HepG2 (cell line): Measurements from ENCODE around the gene APBA1. TPM values are rescaled to one million over a fixed set of nuclear protein-coding genes. Genes with fewer than 3 reads are reported as not detected.

Source experiments
- ATAC-seq: fragments of 200-7000 bp; cut with Tn5 transposase; 3 replicates; pipeline ENCODE4 v1.9.1; 2020; ENCODE audit warnings: mild to moderate bottlenecking, moderate library complexity
- BruUV-seq: library from RNA; stranded (reverse); fragments of 400-500 nt; replicated peaks from 2 replicates; lab custom pipeline; 2021; lab: Mats Ljungman, UMichigan
- CTCF ChIA-PET: fragments of 300-600 bp; formaldehyde crosslinking; extraction: SDS; loops from one replicate; lab custom pipeline; 2021; ENCODE audit warnings: low total read pairs, inconsistent platforms, low intra/inter-chr PET ratio; lab: Yijun Ruan, JAX
- POLR2A ChIA-PET: fragments of 350-600 bp; sonication (Branson Sonifier 250); formaldehyde crosslinking; loops from one replicate; lab custom pipeline; 2020; ENCODE audit warnings: antibody characterized with exemption, inconsistent platforms; lab: Yijun Ruan, JAX
- DNase-seq: peaks from one replicate; pipeline ENCODE4 v3.0.0-alpha.2; 2015; ENCODE audit warnings: low spot score
- FAIRE-seq: peaks from 3 replicates; lab custom pipeline; 2011; peaks lifted over from hg19 to GRCh38; lab: Jason Lieb, UNC
- H2AFZ ChIP-seq: one replicate; pipeline ENCODE4 v1.6.1; 2011; ENCODE audit warnings: low read length, inconsistent platforms
- H3K27ac ChIP-seq: fragments of 300-600 bp; 3 replicates; pipeline ENCODE4 v1.8.0; 2011; ENCODE audit warnings: mixed run types, mild to moderate bottlenecking, mixed read lengths, low read length, inconsistent platforms; ENCODE audit not compliant: insufficient read depth; ENCODE audit errors: extremely low read length
- H3K27me3 ChIP-seq, 2 experiments: fragments of 200-600 bp in 1 of 2; 2 replicates in 1 of 2; 3 replicates in 1 of 2; pipeline versions ENCODE4 v1.6.0 to v1.8.0; 2011; ENCODE audit warnings: low read length in 2 of 2, mild to moderate bottlenecking in 2 of 2, moderate library complexity in 2 of 2, inconsistent platforms in 1 of 2; ENCODE audit not compliant: insufficient read depth in 2 of 2, control insufficient read depth in 1 of 2
- H3K36me3 ChIP-seq, 2 experiments: fragments of 200-600 bp in 1 of 2; replicated peaks in 1 of 2; 2 replicates in 1 of 2; 3 replicates in 1 of 2; pipeline versions ENCODE4 v1.5.1 to v1.8.0; 2011; ENCODE audit warnings: low read length in 2 of 2, inconsistent platforms in 1 of 2; ENCODE audit not compliant: insufficient read depth in 2 of 2, control insufficient read depth in 1 of 2
- H3K4me1 ChIP-seq: 2 replicates; pipeline ENCODE4 v1.5.1; 2012; ENCODE audit warnings: low read length, inconsistent platforms; ENCODE audit not compliant: insufficient read depth
- H3K4me2 ChIP-seq: 2 replicates; pipeline ENCODE4 v1.6.0; 2011; ENCODE audit warnings: low read depth, low read length, inconsistent platforms
- H3K4me3 ChIP-seq, 3 experiments: fragments of 200-600 bp in 1 of 3; sonication (generic), shearing (Covaris generic) in 1 of 3; replicated peaks in 1 of 3; 2 replicates each; pipeline ENCODE4 v1.5.1; 2011 to 2016; ENCODE audit warnings: low read length in 3 of 3, inconsistent platforms in 2 of 3, low read depth in 2 of 3, mild to moderate bottlenecking in 2 of 3, control low read depth in 1 of 3, mixed read lengths in 1 of 3; ENCODE audit not compliant: insufficient read depth in 1 of 3
- H3K79me2 ChIP-seq: one replicate; pipeline ENCODE4 v1.6.1; 2011; ENCODE audit warnings: low read length, inconsistent platforms; ENCODE audit not compliant: insufficient read depth
- H3K9ac ChIP-seq: 2 replicates; pipeline ENCODE4 v1.6.0; 2011; ENCODE audit warnings: mild to moderate bottlenecking, low read depth, low read length, inconsistent platforms; ENCODE audit not compliant: insufficient read depth
- H3K9me3 ChIP-seq: 2 replicates; pipeline ENCODE4 v1.5.1; 2012; ENCODE audit warnings: mild to moderate bottlenecking, low read length
- H4K20me1 ChIP-seq: 2 replicates; pipeline ENCODE4 v1.6.0; 2011; ENCODE audit warnings: inconsistent platforms, mild to moderate bottlenecking, low read length, moderate library complexity; ENCODE audit not compliant: insufficient read depth
- ZNF292 ChIP-seq: sonication (generic); formaldehyde crosslinking; IDR thresholded peaks from 2 replicates; pipeline ENCODE4 v1.8.1; 2022; ENCODE audit warnings: mild to moderate bottlenecking, low read depth, missing genetic modification reagents, borderline replicate concordance
- ZNF609 ChIP-seq: sonication (generic); formaldehyde crosslinking; IDR thresholded peaks from 2 replicates; pipeline ENCODE4 v1.4.0; 2020; ENCODE audit warnings: mild to moderate bottlenecking, missing genetic modification reagents, borderline replicate concordance
- WGBS: methylation state at CpG from one replicate; pipeline ENCODE4 v1.1.6; 2017; ENCODE audit warnings: low lambda C conversion rate; 5-methylcytosine and 5-hydroxymethylcytosine counted together
- in situ Hi-C: cut with HindIII; loops from 2 replicates; pipeline ENCODE4 v1.10.0; 2017; ENCODE audit warnings: low pct_unique_long_range_greater_than_20kb; ENCODE audit not compliant: extremely low pct_ligation_motif_present
- intact Hi-C: fragments of 100-400 bp; cut with micrococcal nuclease; formaldehyde crosslinking; loops from one replicate; pipeline ENCODE4 v1.10.0; 2022; ENCODE audit not compliant: unreplicated experiment
- polyA plus RNA-seq, 8 experiments: library from polyadenylated mRNA; depleted of rRNA in 3 of 8; stranded (reverse) in 7 of 8; unstranded in 1 of 8; fragments of >200 nt; fragmentation: Illumina TruSeq in 4 of 8; extraction: Trizol in 4 of 8; gene quantifications; 2 replicates each; pipeline versions ENCODE4 v1.2.1 to v1.2.3, GENCODE V29; 2011 to 2016; ENCODE audit warnings: low read depth in 4 of 8, missing spikeins in 1 of 8, mixed read lengths in 1 of 8; ENCODE audit not compliant: insufficient read depth in 1 of 8
- total RNA-seq, 5 experiments: library from RNA; depleted of rRNA; stranded (reverse); fragments of >200 nt; fragmentation: Illumina TruSeq; extraction: Trizol; gene quantifications; 2 replicates each; pipeline ENCODE4 v1.2.3, GENCODE V29; 2016; ENCODE audit warnings: low read depth in 1 of 5

Gene APBA1
- total and polyA plus RNA-seq, 2 of the 13 experiments (the other 11 are each of a cell fraction or from before 2014, with no cell fraction given), result 0.15 TPM; not detected in 1

DNA sequence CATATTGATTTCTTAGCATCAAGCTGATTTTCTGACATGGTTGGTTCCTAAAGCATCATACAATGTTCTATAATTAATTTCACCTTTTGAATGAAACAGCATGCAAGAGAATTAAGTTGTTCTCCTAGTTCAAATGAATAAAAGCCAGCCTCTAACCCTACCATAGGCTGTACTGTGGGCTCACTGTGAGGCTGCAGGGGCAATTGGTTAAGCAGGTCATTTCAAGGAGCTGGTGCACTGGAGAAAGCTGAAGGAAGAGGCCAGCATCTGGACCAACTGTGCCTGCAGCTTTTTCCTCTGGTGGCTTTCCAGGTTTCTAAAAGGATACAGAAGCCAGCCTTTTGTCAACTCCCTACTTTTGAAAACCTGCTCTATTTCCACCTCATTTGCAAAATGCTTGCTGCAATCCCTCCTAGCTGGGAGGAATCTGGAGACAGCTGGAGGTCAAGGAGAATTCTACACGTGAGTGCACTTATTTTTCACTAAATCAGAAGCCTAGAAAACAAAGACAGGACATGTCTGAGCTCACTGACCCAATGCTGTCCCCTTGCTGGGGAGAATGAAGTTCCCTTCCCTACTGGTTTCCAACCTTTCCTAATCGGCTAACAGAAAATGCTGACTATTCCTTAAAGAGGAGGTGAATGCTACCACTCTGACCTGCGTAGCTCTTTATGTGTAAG is 158.9 kb downstream of the APBA1 start (continued):
- TF ChIP-seq ZNF609 (CRISPR knock-in tag), result no peak
- TF ChIP-seq, all 625 proteins: peak for 2

- POLR2A ChIA-PET, result no interaction called here
- in situ Hi-C loops, result loop anchor here (5.0 kb wide), 1 partner anchor 62 kb away; no protein-coding TSS in a partner anchor
- Histone ChIP-seq H3K4me2 (no peak overlapping the region), H2AFZ (no peak overlapping the region), H3K27ac (no peak overlapping the region), H3K9me3 (no peaks in the 10 kb centered on the region), H3K4me3 (no peak overlapping the region), H3K4me1 (no peaks in the 10 kb centered on the region), H3K9ac (no peak overlapping the region), H4K20me1 (no peaks in the 10 kb centered on the region), H3K79me2 (no peaks in the 10 kb centered on the region), H3K36me3 (no peaks in the 10 kb centered on the region), H3K27me3 (peaks cover 0 to 36% of the 10 kb centered on the region in 2 experiments; a peak in 3 of 5 replicates)
- CTCF ChIA-PET, result no interaction called here
- WGBS, result 0% methylated on average over 1 of the region's 1 CpG
- no peak for TF ChIP-seq ZNF292 (CRISPR knock-in tag)
- intact Hi-C loops, result no loop called here
- DNase-seq (no peak), ATAC-seq (no peak), FAIRE-seq (no peak)
- BruUV-seq, result no TSS peak
Measured at GRCh38 chr9:69504058-69504457, 168.1 kb downstream of the APBA1 start.
